ENCODE results near the gene CYTH1. TPM values are rescaled to one million over a fixed set of nuclear protein-coding genes. Genes with fewer than 3 reads are reported as not detected.

The CYTH1 gene
- total and polyA plus RNA-seq, 2 experiments from 2014 or later = 10.4 to 11.7 TPM

DNA sequence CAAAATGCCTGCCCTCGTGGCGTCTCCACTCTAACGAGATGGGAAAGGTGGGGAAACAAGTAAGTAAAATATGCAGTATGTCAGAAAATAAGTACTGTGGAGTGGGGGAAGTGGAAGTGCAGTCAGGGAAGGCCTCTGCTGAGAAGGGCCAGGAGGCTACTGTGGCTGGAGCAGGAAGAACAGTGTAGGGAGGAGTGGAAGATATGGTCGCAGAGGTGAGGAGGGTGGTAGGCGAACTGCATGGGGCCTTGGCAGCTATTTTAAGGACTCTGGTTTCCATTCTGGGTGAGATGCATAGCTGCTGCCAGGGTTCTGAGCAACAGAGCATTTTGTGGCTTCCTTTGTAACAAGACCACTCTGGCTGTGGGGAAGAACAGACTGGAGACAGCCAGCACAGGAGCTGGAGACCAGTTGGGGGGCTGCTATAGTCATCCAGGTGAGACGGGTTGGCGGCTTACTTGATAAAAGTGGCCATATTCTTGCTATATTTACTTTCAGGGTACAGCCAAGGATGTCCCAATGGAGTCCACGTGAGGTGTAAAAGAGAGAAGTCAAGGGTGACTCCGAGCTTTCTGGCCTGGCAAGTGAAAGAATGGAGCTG, 42.6 kb downstream of the CYTH1 start:
- in situ Hi-C loops (cut with MboI) = loop anchor here (10.0 kb wide), 1 partner anchor 55 kb away; no protein-coding TSS in a partner anchor
- TF ChIP-seq EZH2 (IDR thresholded peaks at IDR 0.05; ENCODE audit: insufficient read depth, poor library complexity, severe bottlenecking) = no peak
- no peak for TF ChIP-seq EZH2phosphoT487 (IDR thresholded peaks at IDR 0.05; ENCODE audit: insufficient read depth, low read depth)

GRCh38 chr17:78738698-78739097, 43.4 kb downstream of the CYTH1 start:
- no peak for DNase-seq
- peaks cover 31% of the 10 kb centered on the region for H3K4me1 ChIP-seq (ENCODE audit: insufficient read depth)
- no peaks in the 10 kb centered on the region for H3K9me2 ChIP-seq (ENCODE audit: insufficient read depth)
- TF ChIP-seq EZH2 (IDR thresholded peaks at IDR 0.05; ENCODE audit: insufficient read depth, poor library complexity, severe bottlenecking) (no peak), EZH2phosphoT487 (IDR thresholded peaks at IDR 0.05; ENCODE audit: insufficient read depth, low read depth) (no peak)
- H3K9me3 ChIP-seq (ENCODE audit: low read depth) = no peaks in the 10 kb centered on the region
- 88 to 90% methylated on average over 5 of the region's 5 CpGs for WGBS, 2 experiments (ENCODE audit: low coverage in 1 of 2, low lambda C conversion rate in 2 of 2, missing lambda C conversion rate in 2 of 2)
- H3K36me3 ChIP-seq (ENCODE audit: low read depth) = no peaks in the 10 kb centered on the region
- H3F3A ChIP-seq (ENCODE audit: insufficient read depth) = peaks cover 13% of the 10 kb centered on the region
- no peaks in the 10 kb centered on the region for H3K27me3 ChIP-seq (replicated peaks; ENCODE audit: insufficient read depth)
- H3K4me2 ChIP-seq (ENCODE audit: unreplicated experiment) = no peak overlapping the region
- no peak overlapping the region for H3K4me3 ChIP-seq
- no peak overlapping the region for H3K27ac ChIP-seq
- in situ Hi-C loops (cut with MboI) = loop anchor here (10.0 kb wide), 1 partner anchor 56 kb away; no protein-coding TSS in a partner anchor
- H3K79me2 ChIP-seq (ENCODE audit: insufficient read depth) = peaks cover 96% of the 10 kb centered on the region
- no peaks in the 10 kb centered on the region for H4K20me1 ChIP-seq (ENCODE audit: insufficient read depth)
- H3K9ac ChIP-seq = no peak overlapping the region
- no peak overlapping the region for H2AFZ ChIP-seq

More for the DNA sequence above, 42.6 kb downstream of the CYTH1 start:
- no peak for DNase-seq
- H3K27ac ChIP-seq = no peak overlapping the region
- H3K4me3 ChIP-seq = no peak overlapping the region
- no peaks in the 10 kb centered on the region for H3K9me3 ChIP-seq (ENCODE audit: low read depth)
- WGBS, 2 experiments (ENCODE audit: low coverage in 1 of 2, low lambda C conversion rate in 2 of 2, missing lambda C conversion rate in 2 of 2) = 89 to 92% methylated on average over 9 of the region's 9 CpGs
- H3K9ac ChIP-seq = no peak overlapping the region
- no peak overlapping the region for H2AFZ ChIP-seq
- no peaks in the 10 kb centered on the region for H3K27me3 ChIP-seq (replicated peaks; ENCODE audit: insufficient read depth)
- peaks cover 31% of the 10 kb centered on the region for H3K4me1 ChIP-seq (ENCODE audit: insufficient read depth)
- no peaks in the 10 kb centered on the region for H4K20me1 ChIP-seq (ENCODE audit: insufficient read depth)
- peaks cover 96% of the 10 kb centered on the region for H3K79me2 ChIP-seq (ENCODE audit: insufficient read depth)
- no peaks in the 10 kb centered on the region for H3K36me3 ChIP-seq (ENCODE audit: low read depth)
- no peaks in the 10 kb centered on the region for H3K9me2 ChIP-seq (ENCODE audit: insufficient read depth)
- no peak overlapping the region for H3K4me2 ChIP-seq (ENCODE audit: unreplicated experiment)
- H3F3A ChIP-seq (ENCODE audit: insufficient read depth) = peaks cover 13% of the 10 kb centered on the region

GRCh38 chr17:78738278-78738677, 43.8 kb downstream of the CYTH1 start:
- TF ChIP-seq EZH2phosphoT487 (IDR thresholded peaks at IDR 0.05; ENCODE audit: insufficient read depth, low read depth) (no peak), EZH2 (IDR thresholded peaks at IDR 0.05; ENCODE audit: insufficient read depth, poor library complexity, severe bottlenecking) (no peak)
- H3K27ac ChIP-seq = no peak overlapping the region
- no peaks in the 10 kb centered on the region for H4K20me1 ChIP-seq (ENCODE audit: insufficient read depth)
- no peak overlapping the region for H2AFZ ChIP-seq
- no peaks in the 10 kb centered on the region for H3K27me3 ChIP-seq (replicated peaks; ENCODE audit: insufficient read depth)
- H3K36me3 ChIP-seq (ENCODE audit: low read depth) = no peaks in the 10 kb centered on the region
- peaks cover 13% of the 10 kb centered on the region for H3F3A ChIP-seq (ENCODE audit: insufficient read depth)
- no peak overlapping the region for H3K4me3 ChIP-seq
- DNase-seq = no peak
- H3K79me2 ChIP-seq (ENCODE audit: insufficient read depth) = peaks cover 96% of the 10 kb centered on the region
- WGBS, 2 experiments (ENCODE audit: low coverage in 1 of 2, low lambda C conversion rate in 2 of 2, missing lambda C conversion rate in 2 of 2) = 91 to 94% methylated on average over 6 of the region's 6 CpGs
- H3K9me2 ChIP-seq (ENCODE audit: insufficient read depth) = no peaks in the 10 kb centered on the region
- in situ Hi-C loops (cut with MboI) = loop anchor here (10.0 kb wide), 1 partner anchor 57 kb away; no protein-coding TSS in a partner anchor
- peaks cover 31% of the 10 kb centered on the region for H3K4me1 ChIP-seq (ENCODE audit: insufficient read depth)
- H3K4me2 ChIP-seq (ENCODE audit: unreplicated experiment) = no peak overlapping the region
- no peaks in the 10 kb centered on the region for H3K9me3 ChIP-seq (ENCODE audit: low read depth)
- H3K9ac ChIP-seq = no peak overlapping the region

- no peaks in the 10 kb centered on the region for H3K27me3 ChIP-seq (replicated peaks; ENCODE audit: insufficient read depth)
- H3K4me3 ChIP-seq = no peak overlapping the region
- no peaks in the 10 kb centered on the region for H3K9me2 ChIP-seq (ENCODE audit: insufficient read depth)
- H4K20me1 ChIP-seq (ENCODE audit: insufficient read depth) = no peaks in the 10 kb centered on the region; the same call in 1 of the 2 replicates
- in situ Hi-C loops (cut with MboI) = loop anchor here (10.0 kb wide), 1 partner anchor 57 kb away; no protein-coding TSS in a partner anchor
- H3K4me1 ChIP-seq (ENCODE audit: insufficient read depth) = peaks cover 31% of the 10 kb centered on the region
- peak overlapping the region; percentile 8 for H3K27ac ChIP-seq
- H3K36me3 ChIP-seq (ENCODE audit: low read depth) = no peaks in the 10 kb centered on the region
- peaks cover 13% of the 10 kb centered on the region for H3F3A ChIP-seq (ENCODE audit: insufficient read depth)
- no peak overlapping the region for H2AFZ ChIP-seq
- no peaks in the 10 kb centered on the region for H3K9me3 ChIP-seq (ENCODE audit: low read depth)
- no peak for TF ChIP-seq EZH2 (IDR thresholded peaks at IDR 0.05; ENCODE audit: insufficient read depth, poor library complexity, severe bottlenecking)
- TF ChIP-seq EZH2phosphoT487 (IDR thresholded peaks at IDR 0.05; ENCODE audit: insufficient read depth, low read depth) = no peak
- 2 to 5% methylated on average over 2 of the region's 2 CpGs for WGBS, 2 experiments (ENCODE audit: low coverage in 1 of 2, low lambda C conversion rate in 2 of 2, missing lambda C conversion rate in 2 of 2)
- H3K4me2 ChIP-seq (ENCODE audit: unreplicated experiment) = peak overlapping the region; percentile 3
- peaks cover 95% of the 10 kb centered on the region for H3K79me2 ChIP-seq (ENCODE audit: insufficient read depth)
- no peak overlapping the region for H3K9ac ChIP-seq
- peak; percentile 90 for DNase-seq
Measured at GRCh38 chr17:78737332-78737731, 44.7 kb downstream of the CYTH1 start.

All from GM23248 (cell line).